ENCODE measurements around the gene GVQW3.

GRCh38 chr11:76336597-76336996 lies 44.5 kb upstream of the GVQW3 start:
- no peak for TF ChIP-seq TCF7 (CRISPR knock-in tag; IDR thresholded peaks at IDR 0.05; ENCODE audit: low read depth)
- no peak for TF ChIP-seq JUN (CRISPR knock-in tag; IDR thresholded peaks at IDR 0.05)
- TF ChIP-seq CTCF (IDR thresholded peaks at IDR 0.05), result no peak
- no peak for TF ChIP-seq SMAD4 (CRISPR knock-in tag; IDR thresholded peaks at IDR 0.05)

All from WTC11 (cell line).